Measurements from ENCODE around the gene C4BPA.

- TF ChIP-seq REST (IDR thresholded peaks at IDR 0.05; ENCODE audit: low read depth) = no peak
- TF ChIP-seq NFIC (IDR thresholded peaks at IDR 0.05) = no peak
- TF ChIP-seq MAX (IDR thresholded peaks at IDR 0.05) = no peak
- TF ChIP-seq CREB1 (IDR thresholded peaks at IDR 0.05; ENCODE audit: low read depth) = no peak
- no peak for TF ChIP-seq USF1 (IDR thresholded peaks at IDR 0.05)
- TF ChIP-seq ZBTB7A (IDR thresholded peaks at IDR 0.05; ENCODE audit: low read depth) = no peak
- no peak for TF ChIP-seq EP300 (IDR thresholded peaks at IDR 0.05; ENCODE audit: borderline replicate concordance)
- TF ChIP-seq YY1 (IDR thresholded peaks at IDR 0.05; ENCODE audit: low read depth) = no peak
- no peak for TF ChIP-seq RAD21 (IDR thresholded peaks at IDR 0.05; ENCODE audit: low read depth)
- no peak for TF ChIP-seq TAF1 (IDR thresholded peaks at IDR 0.05; ENCODE audit: low read depth)
- TF ChIP-seq CEBPB (IDR thresholded peaks at IDR 0.05) = no peak
- TF ChIP-seq TEAD4 (IDR thresholded peaks at IDR 0.05) = no peak
- TF ChIP-seq TCF12 (IDR thresholded peaks at IDR 0.05; ENCODE audit: low read depth) = no peak
These were observed 48.9 kb downstream of the C4BPA start for GRCh38 chr1:207152792-207153468.

Data from Ishikawa (cell line).